ENCODE data around the gene METTL14.

Gene METTL14

GRCh38 chr4:118734491-118735205, 49.5 kb downstream of the METTL14 start:
- DNase-seq (ENCODE audit: low read depth in 2 of 2), result no peak

DNA sequence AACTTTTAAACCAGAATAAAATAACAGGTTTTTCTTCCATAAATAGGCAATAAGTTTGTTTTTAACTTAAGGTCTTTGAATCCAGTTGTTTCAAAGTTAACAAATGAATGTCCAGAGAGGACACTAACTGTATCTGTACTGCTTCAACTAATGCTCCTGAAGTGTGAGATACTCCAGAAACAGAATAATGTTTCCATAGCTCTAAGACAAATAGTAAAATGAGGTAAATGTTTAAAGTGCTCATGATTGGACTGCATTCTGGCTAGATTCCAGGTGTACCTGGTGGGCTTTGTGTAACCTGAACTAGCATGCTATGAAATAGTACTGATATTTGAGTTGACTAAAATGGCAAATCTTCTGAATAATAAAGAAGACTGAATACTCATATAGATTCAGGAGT, 51.7 kb downstream of the METTL14 start:
- no peak for DNase-seq (ENCODE audit: low read depth in 2 of 2)

DNA sequence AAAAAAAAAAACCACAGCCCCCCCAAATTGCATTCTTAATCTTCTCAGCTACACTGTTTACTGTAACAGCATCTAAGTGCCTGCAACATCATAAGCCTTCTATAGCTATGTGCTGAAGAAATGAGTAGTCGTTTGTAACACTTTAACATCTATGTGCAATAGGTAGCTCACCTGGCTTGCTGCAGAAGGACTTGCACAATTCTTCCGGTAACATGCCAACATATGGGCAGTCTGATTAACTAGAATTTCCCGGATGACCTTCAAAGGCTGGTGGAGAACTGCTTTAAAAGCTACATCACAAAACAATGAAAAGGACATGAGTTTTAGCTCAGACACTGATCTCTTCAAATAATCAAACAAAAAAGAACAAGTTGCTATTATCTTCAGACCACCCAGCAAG, 52.9 kb downstream of the METTL14 start:
- no peak for DNase-seq (ENCODE audit: low read depth in 2 of 2)

DNA sequence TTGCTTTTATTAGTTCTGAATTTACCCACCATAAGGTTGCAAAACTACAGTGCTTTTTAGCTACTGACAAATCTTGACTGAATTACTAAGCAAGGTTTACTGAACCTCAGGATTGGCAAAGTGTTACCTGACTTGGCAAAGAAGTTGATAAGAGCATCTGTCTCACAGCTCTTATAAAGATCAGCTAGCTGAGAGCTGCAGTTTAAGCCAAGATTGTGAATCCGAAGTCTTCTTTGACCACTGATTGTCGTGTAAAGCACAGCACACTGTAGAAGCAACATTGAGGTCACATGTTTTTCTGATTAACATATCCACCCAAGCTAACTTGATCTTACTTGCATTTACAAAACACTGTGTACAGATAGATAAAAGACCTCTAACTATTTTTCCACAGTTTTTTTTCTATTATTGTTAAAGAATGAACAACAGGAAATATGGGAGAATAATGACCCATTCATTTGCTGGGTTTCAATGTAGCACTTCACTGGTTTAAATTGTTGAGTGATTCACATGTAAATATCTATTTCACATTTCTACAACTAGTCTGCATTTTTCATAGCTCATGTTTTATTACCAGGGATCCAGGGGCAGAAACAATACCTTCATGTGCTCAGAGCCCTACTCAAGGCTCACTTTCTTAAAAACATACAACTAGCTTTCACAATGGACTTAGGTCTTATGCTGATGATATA, 54.0 kb downstream of the METTL14 start:
- DNase-seq (ENCODE audit: low read depth in 2 of 2), result no peak

DNA sequence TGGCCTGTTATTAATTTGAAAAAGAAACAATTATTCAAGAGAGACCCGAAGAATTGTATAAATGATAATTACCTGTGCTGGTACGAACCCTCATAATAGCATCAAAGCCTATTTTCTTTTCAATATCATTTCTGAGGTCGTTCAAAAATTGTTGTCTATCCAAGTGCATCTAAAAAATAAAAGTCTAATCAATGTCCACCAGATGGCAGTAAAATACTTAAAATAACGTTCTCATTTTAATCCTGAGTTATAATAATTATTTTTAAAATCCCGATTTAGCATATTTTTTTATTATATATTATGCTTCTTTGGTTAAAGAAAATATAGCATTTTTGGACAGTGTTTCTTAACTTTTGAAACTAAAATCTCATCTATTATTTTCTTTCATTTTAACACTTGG, 55.7 kb downstream of the METTL14 start:
- DNase-seq (ENCODE audit: low read depth in 2 of 2), result no peak

DNA sequence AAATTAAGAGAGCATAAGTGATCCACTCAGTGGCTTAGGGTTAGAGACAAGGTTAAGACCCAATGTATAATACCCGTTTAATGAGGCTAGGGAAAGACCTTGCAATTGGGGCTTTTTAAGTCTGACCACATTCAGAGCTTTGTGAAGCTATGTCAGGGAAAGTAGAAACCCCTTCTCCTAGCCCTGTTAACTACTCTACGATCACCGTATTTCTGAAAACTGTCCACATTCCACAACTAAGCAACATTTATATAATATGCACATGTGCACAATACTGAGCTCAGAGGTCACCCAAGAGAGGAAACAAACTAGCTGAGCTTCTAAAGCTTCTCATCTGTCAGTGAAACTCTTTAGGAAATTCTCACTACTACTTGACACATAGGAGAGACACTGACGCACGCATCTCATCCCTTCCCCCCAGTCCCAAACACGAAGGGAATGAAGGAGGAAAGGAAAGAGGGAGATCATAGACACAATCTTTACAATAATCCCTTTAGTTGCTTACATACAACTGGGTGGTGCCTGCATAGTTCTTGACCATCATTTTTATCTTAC, 56.2 kb downstream of the METTL14 start:
- DNase-seq (ENCODE audit: low read depth in 2 of 2), result no peak

- no peak for DNase-seq (ENCODE audit: low read depth in 2 of 2)
Observed at GRCh38 chr4:118742050-118742449, 56.9 kb downstream of the METTL14 start.

GRCh38 chr4:118743867-118744266, 58.7 kb downstream of the METTL14 start:
- DNase-seq (ENCODE audit: low read depth in 2 of 2), result no peak

- DNase-seq (ENCODE audit: low read depth in 2 of 2), result no peak
Observed at GRCh38 chr4:118745357-118745756, 60.2 kb downstream of the METTL14 start.

- DNase-seq (ENCODE audit: low read depth in 2 of 2), result no peak
Observed at GRCh38 chr4:118746251-118746919, 61.2 kb downstream of the METTL14 start.

- no peak for DNase-seq (ENCODE audit: low read depth in 2 of 2)
Observed at GRCh38 chr4:118749347-118749988, 64.3 kb downstream of the METTL14 start.

- DNase-seq (ENCODE audit: low read depth in 2 of 2), result peak; percentile 53 to 58
Observed at GRCh38 chr4:118751629-118752323, 66.6 kb downstream of the METTL14 start.

- DNase-seq (ENCODE audit: low read depth in 2 of 2), result no peak
Observed at GRCh38 chr4:118752551-118752950, 67.4 kb downstream of the METTL14 start.

DNA sequence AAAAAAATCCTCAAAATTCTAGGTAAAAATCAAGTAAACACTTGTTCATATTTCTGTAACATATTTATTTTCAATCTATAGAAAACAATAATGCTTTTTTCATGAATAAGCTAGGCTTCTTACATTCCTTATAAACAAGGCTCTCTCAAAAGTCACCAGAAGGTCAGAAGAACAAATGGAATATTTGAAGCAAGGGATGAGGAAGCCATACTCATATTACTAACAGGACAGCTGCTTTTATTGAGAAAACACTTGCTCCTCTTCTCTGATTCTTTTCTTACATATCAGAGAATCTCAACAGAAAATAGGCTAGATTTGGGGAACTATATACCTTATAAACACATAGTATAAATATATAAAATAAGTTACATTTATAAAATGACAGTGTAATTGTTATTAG, 67.9 kb downstream of the METTL14 start:
- no peak for DNase-seq (ENCODE audit: low read depth in 2 of 2)

GRCh38 chr4:118753685-118754084, 68.5 kb downstream of the METTL14 start:
- no peak for DNase-seq (ENCODE audit: low read depth in 2 of 2)

DNA sequence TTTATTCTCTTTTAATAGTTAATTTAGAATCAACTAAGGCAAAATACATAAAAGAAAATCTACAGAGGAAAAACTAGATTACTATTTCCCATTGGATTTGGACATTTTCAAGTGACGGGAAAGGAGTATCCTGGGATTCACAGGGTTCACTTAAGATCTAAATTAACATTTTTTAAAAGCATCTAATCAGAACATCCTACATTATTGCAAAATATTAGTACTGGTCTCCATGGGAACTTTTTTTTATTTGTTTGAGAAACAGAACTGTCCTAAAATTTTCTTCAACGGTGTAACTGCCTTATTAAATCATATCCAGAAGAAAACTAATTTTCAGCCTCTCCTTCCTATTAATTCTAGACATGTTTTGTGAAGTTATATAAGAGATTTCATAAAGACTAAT, 69.7 kb downstream of the METTL14 start:
- DNase-seq (ENCODE audit: low read depth in 2 of 2), result no peak

- DNase-seq (ENCODE audit: low read depth in 2 of 2), result no peak
Observed at GRCh38 chr4:118755438-118756226, 70.4 kb downstream of the METTL14 start.

GRCh38 chr4:118756429-118756828, 71.2 kb downstream of the METTL14 start:
- DNase-seq (ENCODE audit: low read depth in 2 of 2), result no peak

DNA sequence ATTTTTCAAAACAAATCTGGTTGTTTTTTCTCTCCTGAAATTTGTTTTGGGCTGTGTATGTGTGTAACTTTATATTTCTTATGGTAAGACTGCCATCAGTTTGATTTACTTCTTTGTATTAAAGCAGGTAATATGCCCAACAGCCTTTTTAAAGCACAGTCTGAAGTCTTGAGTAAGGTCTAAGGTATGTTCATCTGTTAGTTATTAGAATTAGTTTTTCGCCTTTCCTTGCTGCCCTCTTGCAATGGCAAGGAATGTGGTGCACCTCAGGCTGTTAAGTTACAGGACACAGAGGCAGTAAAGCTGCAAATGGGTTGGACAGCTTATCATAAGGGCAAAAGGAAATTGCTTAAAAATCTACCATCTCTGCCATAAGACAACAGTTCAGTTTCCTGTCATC, 71.8 kb downstream of the METTL14 start:
- DNase-seq (ENCODE audit: low read depth in 2 of 2), result no peak

DNA sequence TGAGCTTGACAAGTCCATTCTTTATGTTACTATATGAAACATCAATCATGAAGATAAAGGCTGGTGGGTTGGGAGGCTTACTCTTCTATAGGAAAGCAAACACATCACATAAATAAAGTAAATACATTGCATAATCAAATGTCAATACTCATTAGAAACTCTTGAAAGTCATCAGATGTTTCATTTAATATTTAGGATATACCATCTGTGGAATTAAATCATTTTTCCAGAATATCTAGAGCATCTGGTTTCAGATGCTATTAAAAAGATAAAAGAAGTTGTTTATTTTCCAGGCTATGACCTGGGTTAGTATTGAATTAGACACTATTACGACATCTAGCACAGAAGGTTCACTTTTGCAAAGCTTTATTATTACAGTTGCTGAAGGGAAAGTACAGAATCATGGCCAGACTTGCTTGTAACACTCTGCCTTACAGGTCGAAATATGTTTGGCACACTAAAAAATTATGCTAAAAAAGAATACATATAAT, 72.6 kb downstream of the METTL14 start:
- DNase-seq (ENCODE audit: low read depth in 2 of 2), result no peak

DNA sequence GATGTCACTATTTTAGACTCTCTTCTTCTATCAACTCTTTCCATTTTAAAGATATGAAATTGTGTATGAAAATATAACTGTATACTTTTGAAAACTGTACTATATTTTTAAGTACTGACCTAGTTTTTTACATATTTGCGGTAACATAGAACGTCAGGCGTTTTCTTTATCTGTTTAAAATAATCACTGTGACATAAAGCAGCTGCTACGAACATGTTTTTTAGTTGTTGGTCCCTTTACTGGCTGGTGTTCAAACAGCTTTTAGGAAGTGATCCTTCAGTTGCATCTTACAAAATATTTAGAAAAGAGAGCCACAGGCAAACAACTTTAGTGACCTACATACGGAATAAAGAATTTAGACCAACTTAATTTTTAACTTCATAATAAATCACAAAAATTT, 73.1 kb downstream of the METTL14 start:
- DNase-seq (ENCODE audit: low read depth in 2 of 2), result no peak
